Loucy (cell line): ENCODE data around the gene TARBP1.

Experiments
- H2AFZ ChIP-seq: fragments of 200-600 bp; sonication (generic); 2 replicates; pipeline ENCODE4 v1.6.0; 2016; ENCODE audit warnings: antibody characterized with exemption, mild to moderate bottlenecking, low read length, moderate library complexity
- H3F3A ChIP-seq: fragments of 200-600 bp; 2 replicates; pipeline ENCODE4 v1.6.0; 2016; ENCODE audit warnings: antibody characterized with exemption, low read depth, mild to moderate bottlenecking
- H3K27me3 ChIP-seq: fragments of 200-600 bp; sonication (generic); 2 replicates; pipeline ENCODE4 v1.6.1; 2014; ENCODE audit warnings: low read length, mild to moderate bottlenecking; ENCODE audit not compliant: insufficient read depth, poor library complexity, severe bottlenecking
- H3K36me3 ChIP-seq: fragments of 200-600 bp; sonication (generic); 2 replicates; pipeline ENCODE4 v1.6.1; 2016; ENCODE audit warnings: low read length; ENCODE audit not compliant: insufficient read depth
- H3K4me1 ChIP-seq: fragments of 200-600 bp; sonication (generic); 2 replicates; pipeline ENCODE4 v1.5.1; 2014; ENCODE audit warnings: low read length, mild to moderate bottlenecking; ENCODE audit not compliant: insufficient read depth, poor library complexity, severe bottlenecking
- H3K4me2 ChIP-seq: fragments of 200-600 bp; sonication (generic); 2 replicates; pipeline ENCODE4 v1.6.0; 2014; ENCODE audit warnings: antibody characterized with exemption, low read length, low read depth, mild to moderate bottlenecking; ENCODE audit not compliant: poor library complexity, severe bottlenecking
- H3K4me3 ChIP-seq: fragments of 200-600 bp; sonication (generic); 2 replicates; pipeline ENCODE4 v1.5.1; 2014; ENCODE audit warnings: low read length, mild to moderate bottlenecking, mixed read lengths; ENCODE audit not compliant: poor library complexity, severe bottlenecking
- H3K79me2 ChIP-seq: fragments of 200-600 bp; sonication (generic); 2 replicates; pipeline ENCODE4 v1.6.1; 2014; ENCODE audit warnings: low read length; ENCODE audit not compliant: insufficient read depth
- H3K9ac ChIP-seq: fragments of 200-600 bp; sonication (generic); 2 replicates; pipeline ENCODE4 v1.6.0; 2014; ENCODE audit warnings: mild to moderate bottlenecking, low read depth, low read length, moderate library complexity; ENCODE audit not compliant: poor library complexity, severe bottlenecking
- H3K9me2 ChIP-seq: fragments of 200-600 bp; sonication (generic); replicated peaks from 2 replicates; pipeline ENCODE4 v1.6.1; 2016; ENCODE audit warnings: low read depth, low read length, mixed read lengths
- H3K9me3 ChIP-seq: fragments of 200-600 bp; sonication (generic); 2 replicates; pipeline ENCODE4 v1.6.1; 2014; ENCODE audit warnings: mild to moderate bottlenecking, antibody characterized with exemption, low read length, low read depth; ENCODE audit not compliant: insufficient read depth
- H4K20me1 ChIP-seq: fragments of 200-600 bp; sonication (generic); 2 replicates; pipeline ENCODE4 v1.6.0; 2014; ENCODE audit warnings: antibody characterized with exemption, low read length, mild to moderate bottlenecking; ENCODE audit not compliant: insufficient read depth, poor library complexity, severe bottlenecking
- CTCF ChIP-seq: fragments of 200-600 bp; sonication (generic); conservative IDR thresholded peaks from 2 replicates; pipeline ENCODE4 v1.5.1; 2014; ENCODE audit warnings: mild to moderate bottlenecking, antibody characterized with exemption, low read length
- EZH2phosphoT487 ChIP-seq: fragments of 200-600 bp; IDR thresholded peaks from 2 replicates; pipeline ENCODE4 v1.6.1; 2018; ENCODE audit warnings: antibody characterized with exemption, mild to moderate bottlenecking, moderate library complexity, borderline replicate concordance

The TARBP1 gene

GRCh38 chr1:234348964-234349363 is 130.0 kb downstream of the TARBP1 start:
- H3K9me3 ChIP-seq: no peaks in the 10 kb centered on the region
- H3K4me3 ChIP-seq: no peak overlapping the region
- TF ChIP-seq CTCF (no peak), EZH2phosphoT487 (no peak)
- H3K9me2 ChIP-seq: no peaks in the 10 kb centered on the region
- peaks cover 17% of the 10 kb centered on the region for H3K27me3 ChIP-seq
- H2AFZ ChIP-seq: no peak overlapping the region
- H3K4me2 ChIP-seq: no peak overlapping the region
- H3K79me2 ChIP-seq: no peaks in the 10 kb centered on the region
- H4K20me1 ChIP-seq: no peaks in the 10 kb centered on the region
- H3K9ac ChIP-seq: no peak overlapping the region
- H3F3A ChIP-seq: no peaks in the 10 kb centered on the region
- H3K4me1 ChIP-seq: no peaks in the 10 kb centered on the region
- no peaks in the 10 kb centered on the region for H3K36me3 ChIP-seq

GRCh38 chr1:234345237-234345636 is 133.7 kb downstream of the TARBP1 start:
- no peaks in the 10 kb centered on the region for H3F3A ChIP-seq
- H3K79me2 ChIP-seq: no peaks in the 10 kb centered on the region
- TF ChIP-seq CTCF (no peak), EZH2phosphoT487 (no peak)
- no peaks in the 10 kb centered on the region for H3K4me1 ChIP-seq
- H3K9ac ChIP-seq: no peak overlapping the region
- H3K4me3 ChIP-seq: no peak overlapping the region
- H3K4me2 ChIP-seq: no peak overlapping the region
- no peaks in the 10 kb centered on the region for H3K9me3 ChIP-seq
- H4K20me1 ChIP-seq: no peaks in the 10 kb centered on the region
- H3K9me2 ChIP-seq: no peaks in the 10 kb centered on the region
- no peak overlapping the region for H2AFZ ChIP-seq
- H3K36me3 ChIP-seq: no peaks in the 10 kb centered on the region
- H3K27me3 ChIP-seq: no peaks in the 10 kb centered on the region

GRCh38 chr1:234342774-234343173 is 136.2 kb downstream of the TARBP1 start:
- no peaks in the 10 kb centered on the region for H3K27me3 ChIP-seq
- H3K4me2 ChIP-seq: no peak overlapping the region
- H3K4me3 ChIP-seq: no peak overlapping the region
- H3K36me3 ChIP-seq: no peaks in the 10 kb centered on the region
- no peaks in the 10 kb centered on the region for H3K9me2 ChIP-seq
- no peak overlapping the region for H3K9ac ChIP-seq
- H4K20me1 ChIP-seq: no peaks in the 10 kb centered on the region
- no peaks in the 10 kb centered on the region for H3F3A ChIP-seq
- TF ChIP-seq CTCF (no peak), EZH2phosphoT487 (no peak)
- H3K9me3 ChIP-seq: no peaks in the 10 kb centered on the region
- H3K79me2 ChIP-seq: no peaks in the 10 kb centered on the region
- no peak overlapping the region for H2AFZ ChIP-seq
- no peaks in the 10 kb centered on the region for H3K4me1 ChIP-seq
